GM23338 (cell line): ENCODE data around the gene KRT33B. TPM values are rescaled to one million over a fixed set of nuclear protein-coding genes. Genes with fewer than 3 reads are reported as not detected.
"Not testable (repeated sequence)": the region's sequence is repeated elsewhere in the genome, so short reads cannot be mapped to it uniquely, and the experiment has no call there.

Source experiments
- ATAC-seq: fragments of 200-7000 bp; cut with Tn5 transposase; 3 replicates; pipeline ENCODE4 v1.9.1; 2020
- DNase-seq: peaks from one replicate; pipeline ENCODE4 v3.0.0-alpha.2; 2015; ENCODE audit warnings: low spot score
- H2AFZ ChIP-seq: fragments of 200-600 bp; sonication (generic); 2 replicates; pipeline ENCODE4 v1.8.0; 2016; ENCODE audit warnings: antibody characterized with exemption, mild to moderate bottlenecking, moderate library complexity
- H3F3A ChIP-seq: fragments of 200-600 bp; sonication (generic); replicated peaks from 2 replicates; pipeline ENCODE4 v1.8.0; 2017; ENCODE audit warnings: antibody characterized with exemption, mixed run types, low read depth
- H3K27ac ChIP-seq: fragments of 200-600 bp; sonication (generic); 2 replicates; pipeline ENCODE4 v1.6.1; 2016; ENCODE audit warnings: low read depth
- H3K27me3 ChIP-seq: fragments of 200-600 bp; sonication (generic); 2 replicates; pipeline ENCODE4 v1.8.0; 2016; ENCODE audit warnings: mild to moderate bottlenecking, mixed run types, moderate library complexity; ENCODE audit not compliant: insufficient read depth
- H3K36me3 ChIP-seq: fragments of 200-600 bp; sonication (generic); 2 replicates; pipeline ENCODE4 v1.8.0; 2016; ENCODE audit warnings: mild to moderate bottlenecking; ENCODE audit not compliant: insufficient read depth
- H3K4me1 ChIP-seq: fragments of 200-600 bp; sonication (generic); 2 replicates; pipeline ENCODE4 v1.8.0; 2016; ENCODE audit warnings: mild to moderate bottlenecking, moderate library complexity; ENCODE audit not compliant: insufficient read depth
- H3K4me2 ChIP-seq: fragments of 200-600 bp; sonication (generic); 2 replicates; pipeline ENCODE4 v1.7.1; 2017; ENCODE audit warnings: mixed run types
- H3K4me3 ChIP-seq: fragments of 200-600 bp; sonication (generic); 2 replicates; pipeline ENCODE4 v1.6.1; 2016; ENCODE audit warnings: mixed run types
- H3K79me2 ChIP-seq: fragments of 200-600 bp; sonication (generic); replicated peaks from 2 replicates; pipeline ENCODE4 v1.8.0; 2017; ENCODE audit warnings: mild to moderate bottlenecking; ENCODE audit not compliant: insufficient read depth
- H3K9me2 ChIP-seq: fragments of 200-600 bp; sonication (generic); 2 replicates; pipeline ENCODE4 v1.8.0; 2017; ENCODE audit not compliant: insufficient read depth
- H4K20me1 ChIP-seq: fragments of 200-600 bp; sonication (generic); replicated peaks from 2 replicates; pipeline ENCODE4 v1.8.0; 2017; ENCODE audit warnings: mild to moderate bottlenecking; ENCODE audit not compliant: insufficient read depth
- H3K27ac Mint-ChIP-seq: 2 replicates; pipeline ENCODE4 v1.8.0; 2020; ENCODE audit warnings: inconsistent platforms, mild to moderate bottlenecking, moderate library complexity, mixed read lengths
- H3K27me3 Mint-ChIP-seq: 3 replicates; pipeline ENCODE4 v1.8.0; 2022; ENCODE audit warnings: low read depth, mild to moderate bottlenecking, moderate library complexity, mixed read lengths, inconsistent platforms; ENCODE audit not compliant: insufficient read depth, poor library complexity
- H3K36me3 Mint-ChIP-seq: 3 replicates; pipeline ENCODE4 v1.8.0; 2021; ENCODE audit warnings: low read depth, mild to moderate bottlenecking, inconsistent platforms, moderate library complexity, mixed read lengths
- H3K4me1 Mint-ChIP-seq: 3 replicates; pipeline ENCODE4 v1.8.0; 2020; ENCODE audit warnings: mild to moderate bottlenecking, inconsistent platforms, mixed read lengths
- H3K4me3 Mint-ChIP-seq: 3 replicates; pipeline ENCODE4 v1.8.0; 2021; ENCODE audit warnings: moderate library complexity, mild to moderate bottlenecking, inconsistent platforms, mixed read lengths
- H3K9me3 Mint-ChIP-seq: 3 replicates; pipeline ENCODE4 v1.8.0; 2020; ENCODE audit warnings: moderate library complexity, mild to moderate bottlenecking, inconsistent platforms, mixed read lengths
- CTCF ChIP-seq, 2 experiments: fragments of 200-600 bp in 1 of 2; sonication (generic) in 1 of 2; conservative IDR thresholded peaks; 2 replicates each; pipeline versions ENCODE4 v1.5.1 to v1.6.1; 2016 to 2017; ENCODE audit warnings: antibody characterized with exemption in 2 of 2, low read depth in 2 of 2, mild to moderate bottlenecking in 2 of 2, moderate library complexity in 1 of 2
- EZH2 ChIP-seq: fragments of 200-600 bp; sonication (generic); IDR thresholded peaks from one replicate; pipeline ENCODE4 v1.8.0; 2017; ENCODE audit warnings: antibody characterized with exemption, mild to moderate bottlenecking, low read depth; ENCODE audit not compliant: unreplicated experiment
- EZH2phosphoT487 ChIP-seq: fragments of 200-600 bp; sonication (generic); IDR thresholded peaks from one replicate; pipeline ENCODE4 v1.8.1; 2018; ENCODE audit warnings: antibody characterized with exemption; ENCODE audit not compliant: unreplicated experiment
- JUNB ChIP-seq: IDR thresholded peaks from one replicate; pipeline ENCODE4 v1.6.1; 2016; ENCODE audit warnings: antibody characterized with exemption; ENCODE audit not compliant: unreplicated experiment
- NANOG ChIP-seq: IDR thresholded peaks from 2 replicates; pipeline ENCODE4 v1.6.1; 2016; ENCODE audit warnings: antibody characterized with exemption, borderline replicate concordance
- POLR2AphosphoS5 ChIP-seq: IDR thresholded peaks from 2 replicates; pipeline ENCODE4 v1.6.1; 2016; ENCODE audit warnings: antibody characterized with exemption, low read depth
- REST ChIP-seq: IDR thresholded peaks from one replicate; pipeline ENCODE4 v1.6.1; 2018; ENCODE audit warnings: antibody characterized with exemption; ENCODE audit not compliant: unreplicated experiment
- STAT1 ChIP-seq: IDR thresholded peaks from one replicate; pipeline ENCODE4 v1.6.1; 2016; ENCODE audit warnings: antibody characterized with exemption; ENCODE audit not compliant: unreplicated experiment
- ZNF114 ChIP-seq: fragments of 250-450 bp; sonication (Bioruptor Pico); IDR thresholded peaks from 2 replicates; pipeline ENCODE4 v1.5.0; 2020; ENCODE audit warnings: mild to moderate bottlenecking, moderate library complexity
- ZNF331 ChIP-seq: fragments of 250-450 bp; sonication (Bioruptor Pico); IDR thresholded peaks from 2 replicates; pipeline ENCODE4 v1.5.0; 2020; ENCODE audit warnings: low read depth, mild to moderate bottlenecking, moderate library complexity
- ZNF462 ChIP-seq: fragments of 250-450 bp; sonication (Bioruptor Pico); IDR thresholded peaks from 2 replicates; pipeline ENCODE4 v1.5.0; 2020; ENCODE audit warnings: mild to moderate bottlenecking, moderate library complexity
- polyA plus RNA-seq: library from polyadenylated mRNA; unstranded; fragments of >200 nt; fragmentation: Nextera tagmentation; extraction: Ambion mirVana; gene quantifications from 2 replicates; pipeline ENCODE4 v1.2.1, GENCODE V29; 2016
- total RNA-seq: library from RNA; depleted of rRNA; stranded (reverse); fragments of >200 nt; shearing (Covaris generic); gene quantifications from 2 replicates; pipeline ENCODE4 v1.2.3, GENCODE V29; 2014

The KRT33B gene
- total and polyA plus RNA-seq, 2 experiments from 2014 or later: not detected

DNA sequence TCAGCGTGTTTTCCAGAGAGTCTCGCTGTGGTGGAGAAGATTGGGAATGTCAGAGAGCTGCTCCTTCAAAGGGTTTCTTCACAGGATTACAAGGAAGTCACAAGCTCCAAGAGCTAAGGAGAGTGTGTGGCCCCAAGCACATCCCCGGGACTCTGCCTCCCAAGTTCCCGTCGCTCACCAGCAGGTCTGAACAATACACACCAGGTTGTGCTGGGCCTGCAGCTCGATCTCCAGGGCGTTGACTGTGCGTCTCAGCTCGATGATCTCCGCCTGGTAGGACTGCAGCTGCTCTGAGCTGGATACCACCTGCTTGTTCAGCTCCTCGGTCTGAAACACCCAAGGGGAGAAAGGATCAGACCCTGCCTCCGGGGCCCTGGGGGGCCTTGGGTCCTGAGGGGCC is 25.4 kb upstream of the KRT33B start:
- not testable (repeated sequence) for H3K79me2 ChIP-seq, ATAC-seq, H3K36me3 ChIP-seq, H3K4me1 ChIP-seq, H3K9me3 Mint-ChIP-seq, H3K27ac Mint-ChIP-seq, H3K27ac ChIP-seq, H3K27me3 ChIP-seq, H3K36me3 Mint-ChIP-seq, DNase-seq, H2AFZ ChIP-seq, H3K4me3 Mint-ChIP-seq, H3K4me1 Mint-ChIP-seq, H3F3A ChIP-seq, H3K9me2 ChIP-seq, H4K20me1 ChIP-seq, H3K27me3 Mint-ChIP-seq, H3K4me3 ChIP-seq, H3K4me2 ChIP-seq

DNA sequence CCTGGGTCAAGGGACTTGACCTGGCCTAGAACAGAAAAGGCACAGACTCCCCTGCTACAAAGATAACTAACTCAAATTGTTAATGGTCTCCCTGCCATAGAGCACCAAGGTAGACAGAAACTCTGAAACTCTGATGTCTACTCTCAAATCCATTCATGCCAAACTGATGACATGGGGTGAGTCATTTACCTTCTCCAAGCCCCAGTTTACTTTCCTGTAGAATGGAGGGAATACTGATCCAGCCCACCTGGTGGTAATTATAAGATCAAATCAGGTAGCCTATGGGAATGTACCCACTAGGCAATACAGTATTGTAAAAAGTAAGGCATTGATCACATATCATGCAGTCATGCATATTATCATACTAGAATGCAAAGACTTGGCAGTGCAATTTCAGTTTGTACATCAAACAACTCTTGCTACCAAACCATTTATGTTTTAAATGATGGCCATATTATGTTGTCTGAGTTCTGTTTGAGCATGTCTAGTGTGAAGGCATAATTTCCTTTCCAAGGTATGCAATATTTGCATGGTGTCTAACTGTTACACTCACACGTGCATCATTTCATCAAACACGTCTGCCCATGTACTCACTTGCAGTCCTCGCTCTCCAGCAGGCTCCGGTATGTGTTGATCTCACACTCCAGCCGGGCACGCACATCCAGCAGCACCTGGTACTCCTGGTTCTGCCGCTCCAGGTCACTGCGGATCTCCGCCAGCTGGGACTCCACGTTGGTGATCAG is 24.8 kb upstream of the KRT33B start:
- no peak overlapping the region for H3K4me3 ChIP-seq
- Mint-ChIP-seq H3K27ac (no peak overlapping the region), H3K36me3 (no peaks in the 10 kb centered on the region), H3K9me3 (no peaks in the 10 kb centered on the region), H3K4me1 (no peaks in the 10 kb centered on the region), H3K27me3 (no peaks in the 10 kb centered on the region), H3K4me3 (no peak overlapping the region)
- DNase-seq (no peak), ATAC-seq (no peak)
- peaks cover 2% of the 10 kb centered on the region; the same call in 1 of the 2 replicates for H3K9me2 ChIP-seq
- no peaks in the 10 kb centered on the region for H3K79me2 ChIP-seq
- H3K36me3 ChIP-seq: no peaks in the 10 kb centered on the region
- no peak overlapping the region for H3K4me2 ChIP-seq
- no peaks in the 10 kb centered on the region for H3F3A ChIP-seq
- no peak overlapping the region for H2AFZ ChIP-seq
- no peak overlapping the region for H3K27ac ChIP-seq
- no peaks in the 10 kb centered on the region for H3K27me3 ChIP-seq
- no peaks in the 10 kb centered on the region for H3K4me1 ChIP-seq
- H4K20me1 ChIP-seq: no peaks in the 10 kb centered on the region
- TF ChIP-seq ZNF462 (CRISPR knock-in tag): no peak
- no peak for TF ChIP-seq STAT1
- TF ChIP-seq ZNF114 (CRISPR knock-in tag): no peak
- no peak for TF ChIP-seq EZH2
- TF ChIP-seq CTCF (conservative IDR thresholded peaks at IDR 0.05; ENCODE audit: low read depth in 2 of 2): no peak
- TF ChIP-seq REST: no peak
- TF ChIP-seq EZH2phosphoT487: no peak
- TF ChIP-seq JUNB: no peak
- no peak for TF ChIP-seq POLR2AphosphoS5
- TF ChIP-seq NANOG: no peak
- no peak for TF ChIP-seq ZNF331 (CRISPR knock-in tag)
